Ishikawa (cell line): ENCODE results near the gene CDHR1.
A peak's percentile ranks its signal among the peaks of the same experiment; 100 is the strongest.

Source experiments
- CEBPB ChIP-seq: IDR thresholded peaks from 2 replicates; pipeline ENCODE4 v1.6.1; 2012
- CREB1 ChIP-seq: IDR thresholded peaks from 2 replicates; pipeline ENCODE4 v1.6.1; 2012; ENCODE audit warnings: low read depth
- EGR1 ChIP-seq: IDR thresholded peaks from 2 replicates; pipeline ENCODE4 v1.6.1; 2012
- EP300 ChIP-seq: IDR thresholded peaks from 2 replicates; pipeline ENCODE4 v1.6.1; 2012; ENCODE audit warnings: borderline replicate concordance
- FOXM1 ChIP-seq: IDR thresholded peaks from 2 replicates; pipeline ENCODE4 v1.6.1; 2012; ENCODE audit warnings: low read depth, borderline replicate concordance
- NFIC ChIP-seq: IDR thresholded peaks from 2 replicates; pipeline ENCODE4 v1.6.1; 2012
- RAD21 ChIP-seq: IDR thresholded peaks from 2 replicates; pipeline ENCODE4 v1.6.1; 2012; ENCODE audit warnings: low read depth
- TAF1 ChIP-seq: IDR thresholded peaks from 2 replicates; pipeline ENCODE4 v1.6.1; 2012; ENCODE audit warnings: low read depth, mild to moderate bottlenecking
- TCF12 ChIP-seq: IDR thresholded peaks from 2 replicates; pipeline ENCODE4 v1.6.1; 2012; ENCODE audit warnings: low read depth
- TEAD4 ChIP-seq: IDR thresholded peaks from 2 replicates; pipeline ENCODE4 v1.6.1; 2012
- YY1 ChIP-seq: IDR thresholded peaks from 2 replicates; pipeline ENCODE4 v1.6.1; 2012; ENCODE audit warnings: low read depth
- ZBTB7A ChIP-seq: IDR thresholded peaks from 2 replicates; pipeline ENCODE4 v1.6.1; 2012; ENCODE audit warnings: low read depth
- TF ChIP-seq, protein P1 (sequence below): IDR thresholded peaks from 2 replicates; pipeline ENCODE4 v1.6.1; 2012; ENCODE audit warnings: low read depth, mild to moderate bottlenecking
- TF ChIP-seq, protein P2 (sequence below): IDR thresholded peaks from 2 replicates; pipeline ENCODE4 v1.6.1; 2012
- TF ChIP-seq, protein P3 (sequence below): IDR thresholded peaks from 2 replicates; pipeline ENCODE4 v1.6.1; 2012

The CDHR1 gene

DNA sequence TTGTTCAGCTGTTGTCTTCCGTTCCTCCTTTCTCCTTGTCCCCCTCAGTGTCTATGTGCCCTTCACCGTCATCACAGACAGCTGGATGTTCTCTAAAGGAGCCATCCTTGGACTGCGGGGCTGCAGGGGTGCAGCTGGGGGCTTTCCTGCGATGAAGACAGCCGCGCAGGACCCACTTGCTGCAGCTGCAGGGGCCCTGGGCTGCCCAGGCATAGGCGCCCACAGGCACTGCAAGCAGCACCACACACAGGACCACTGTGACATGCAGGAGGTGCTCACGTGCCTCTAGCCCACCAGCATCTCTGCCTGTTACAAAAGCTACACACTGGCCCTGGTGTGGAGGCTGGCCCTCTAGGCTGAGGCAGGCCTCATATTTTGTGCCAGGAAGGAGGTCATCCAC, 27.6 kb downstream of the CDHR1 start:
- TF ChIP-seq FOXM1 (no peak), TCF12 (no peak), EGR1 (no peak), CEBPB (no peak), EP300 (no peak), TAF1 (no peak), TEAD4 (no peak), NFIC (no peak), ZBTB7A (no peak), YY1 (no peak), RAD21 (no peak), CREB1 (no peak)
- TF ChIP-seq, protein P1, sequence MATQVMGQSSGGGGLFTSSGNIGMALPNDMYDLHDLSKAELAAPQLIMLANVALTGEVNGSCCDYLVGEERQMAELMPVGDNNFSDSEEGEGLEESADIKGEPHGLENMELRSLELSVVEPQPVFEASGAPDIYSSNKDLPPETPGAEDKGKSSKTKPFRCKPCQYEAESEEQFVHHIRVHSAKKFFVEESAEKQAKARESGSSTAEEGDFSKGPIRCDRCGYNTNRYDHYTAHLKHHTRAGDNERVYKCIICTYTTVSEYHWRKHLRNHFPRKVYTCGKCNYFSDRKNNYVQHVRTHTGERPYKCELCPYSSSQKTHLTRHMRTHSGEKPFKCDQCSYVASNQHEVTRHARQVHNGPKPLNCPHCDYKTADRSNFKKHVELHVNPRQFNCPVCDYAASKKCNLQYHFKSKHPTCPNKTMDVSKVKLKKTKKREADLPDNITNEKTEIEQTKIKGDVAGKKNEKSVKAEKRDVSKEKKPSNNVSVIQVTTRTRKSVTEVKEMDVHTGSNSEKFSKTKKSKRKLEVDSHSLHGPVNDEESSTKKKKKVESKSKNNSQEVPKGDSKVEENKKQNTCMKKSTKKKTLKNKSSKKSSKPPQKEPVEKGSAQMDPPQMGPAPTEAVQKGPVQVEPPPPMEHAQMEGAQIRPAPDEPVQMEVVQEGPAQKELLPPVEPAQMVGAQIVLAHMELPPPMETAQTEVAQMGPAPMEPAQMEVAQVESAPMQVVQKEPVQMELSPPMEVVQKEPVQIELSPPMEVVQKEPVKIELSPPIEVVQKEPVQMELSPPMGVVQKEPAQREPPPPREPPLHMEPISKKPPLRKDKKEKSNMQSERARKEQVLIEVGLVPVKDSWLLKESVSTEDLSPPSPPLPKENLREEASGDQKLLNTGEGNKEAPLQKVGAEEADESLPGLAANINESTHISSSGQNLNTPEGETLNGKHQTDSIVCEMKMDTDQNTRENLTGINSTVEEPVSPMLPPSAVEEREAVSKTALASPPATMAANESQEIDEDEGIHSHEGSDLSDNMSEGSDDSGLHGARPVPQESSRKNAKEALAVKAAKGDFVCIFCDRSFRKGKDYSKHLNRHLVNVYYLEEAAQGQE = no peak
- TF ChIP-seq, protein P2, sequence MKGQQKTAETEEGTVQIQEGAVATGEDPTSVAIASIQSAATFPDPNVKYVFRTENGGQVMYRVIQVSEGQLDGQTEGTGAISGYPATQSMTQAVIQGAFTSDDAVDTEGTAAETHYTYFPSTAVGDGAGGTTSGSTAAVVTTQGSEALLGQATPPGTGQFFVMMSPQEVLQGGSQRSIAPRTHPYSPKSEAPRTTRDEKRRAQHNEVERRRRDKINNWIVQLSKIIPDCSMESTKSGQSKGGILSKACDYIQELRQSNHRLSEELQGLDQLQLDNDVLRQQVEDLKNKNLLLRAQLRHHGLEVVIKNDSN = no peak
- TF ChIP-seq, protein P3, sequence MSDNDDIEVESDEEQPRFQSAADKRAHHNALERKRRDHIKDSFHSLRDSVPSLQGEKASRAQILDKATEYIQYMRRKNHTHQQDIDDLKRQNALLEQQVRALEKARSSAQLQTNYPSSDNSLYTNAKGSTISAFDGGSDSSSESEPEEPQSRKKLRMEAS = no peak

DNA sequence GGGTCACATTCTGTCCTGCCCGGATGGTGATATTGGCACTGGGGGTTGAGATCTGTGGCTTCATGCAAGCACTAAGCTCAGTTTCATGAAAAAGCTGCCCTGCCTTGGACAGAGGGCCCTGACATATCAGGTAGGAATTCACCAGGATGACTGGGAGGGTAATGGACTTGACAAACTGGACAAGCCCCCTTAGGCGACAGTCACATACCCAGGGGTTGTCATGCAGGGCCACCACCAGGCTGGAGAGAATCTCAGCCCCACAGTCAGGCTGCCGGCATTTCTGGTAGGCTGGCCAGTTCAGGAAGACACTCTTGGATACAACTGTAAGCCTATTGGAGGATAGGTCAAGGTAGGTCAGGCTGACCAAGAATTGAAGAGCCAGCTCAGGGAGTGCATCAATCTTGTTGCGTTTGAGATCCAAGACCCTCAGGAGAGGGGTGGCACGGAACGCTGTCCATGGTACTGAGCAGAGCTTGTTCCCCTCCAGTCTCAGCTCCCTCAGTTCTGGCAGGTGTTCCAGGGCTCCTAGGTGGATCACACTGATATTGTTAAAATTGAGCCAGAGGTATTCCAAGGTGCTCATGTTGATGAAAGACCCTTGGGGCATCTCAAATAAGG, 30.2 kb downstream of the CDHR1 start:
- TF ChIP-seq YY1 (no peak), FOXM1 (no peak), TCF12 (no peak), CEBPB (no peak), RAD21 (no peak), TAF1 (no peak), ZBTB7A (no peak), CREB1 (no peak)
- TF ChIP-seq, protein P1 = peak; percentile 96

DNA sequence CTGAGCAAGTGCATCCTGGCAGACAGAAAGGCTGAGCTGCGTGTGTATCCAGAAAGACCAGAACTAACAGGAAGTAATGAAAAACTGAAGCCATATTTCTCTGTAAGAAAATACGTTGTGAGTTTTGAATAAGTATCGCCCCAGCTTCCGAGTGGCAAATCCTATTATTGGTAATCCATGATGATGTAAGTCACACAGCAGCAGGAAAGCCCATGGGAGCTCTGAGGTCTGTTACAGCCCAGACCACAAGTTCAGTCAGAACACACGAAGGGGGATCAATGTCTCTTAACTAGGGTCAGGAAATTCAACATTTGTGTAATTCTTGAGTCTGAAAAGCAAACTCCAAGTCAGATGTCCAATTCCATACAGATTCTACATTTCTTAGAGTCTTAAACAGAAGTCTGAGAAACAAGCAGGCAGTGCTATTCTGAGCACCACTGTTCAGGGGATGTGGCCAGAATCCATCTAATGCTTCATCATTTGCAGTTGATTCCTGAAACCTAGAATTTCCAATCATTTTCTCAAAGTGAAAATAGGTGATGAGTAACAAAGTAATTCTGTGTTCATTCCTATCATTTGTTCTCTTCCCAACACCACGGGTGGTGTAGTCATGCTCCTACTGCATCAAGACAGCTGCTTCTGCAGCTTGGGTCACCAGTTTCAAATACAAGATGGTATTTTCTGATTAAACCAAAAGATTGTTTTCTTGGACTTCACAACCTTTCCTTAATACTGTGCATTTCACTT, 31.3 kb downstream of the CDHR1 start, which contains the start of gene LRIT2:
Gene LRIT2, minus strand, starts transcription at position 118 of the 747 bp plus-strand sequence. Its CDS starts 24 bp downstream, at position 94.
- TF ChIP-seq EP300 (no peak), TCF12 (no peak), FOXM1 (no peak), CREB1 (no peak), CEBPB (no peak), YY1 (no peak), ZBTB7A (no peak), EGR1 (no peak), TEAD4 (no peak), NFIC (no peak), RAD21 (no peak), TAF1 (no peak)
- TF ChIP-seq, protein P3 = no peak
- TF ChIP-seq, protein P2 = no peak
- TF ChIP-seq, protein P1 = no peak

DNA sequence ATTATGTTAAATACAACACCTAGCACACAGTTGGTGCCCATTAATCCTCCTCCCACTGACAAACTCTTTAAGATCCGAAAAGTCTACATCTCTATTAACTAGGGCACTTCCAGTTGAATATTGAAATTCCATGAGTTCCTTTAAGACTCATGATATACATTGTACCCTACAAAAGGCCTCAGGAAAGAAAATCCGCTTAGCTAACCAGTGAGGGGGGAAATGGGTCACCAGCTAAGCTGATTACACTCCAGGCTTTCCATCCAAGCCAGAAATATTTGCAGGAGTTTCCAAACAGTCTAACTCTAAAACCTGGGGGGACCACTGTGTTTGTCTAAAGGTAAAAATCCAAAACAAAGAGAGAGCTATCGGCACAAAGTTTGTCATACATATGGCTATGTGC, 32.3 kb downstream of the CDHR1 start:
- no peak for TF ChIP-seq NFIC
- TF ChIP-seq, protein P2 = no peak
- TF ChIP-seq TCF12 = no peak
- no peak for TF ChIP-seq TEAD4
- TF ChIP-seq, protein P1 = no peak
- no peak for TF ChIP-seq EP300
- no peak for TF ChIP-seq TAF1
- TF ChIP-seq EGR1 = no peak
- TF ChIP-seq FOXM1 = no peak
- no peak for TF ChIP-seq CREB1
- TF ChIP-seq, protein P3 = no peak
